PC-3 (cell line): Measurements from ENCODE around the gene FGF4. TPM values are rescaled to one million over a fixed set of nuclear protein-coding genes. Genes with fewer than 3 reads are reported as not detected.
A peak's percentile ranks its signal among the peaks of the same experiment; 100 is the strongest.

Experiments
- ATAC-seq: fragments of 200-7000 bp; cut with Tn5 transposase; 2 replicates; pipeline ENCODE4 v1.9.1; 2020; ENCODE audit warnings: mild to moderate bottlenecking, moderate library complexity
- BruUV-seq: library from RNA; stranded (reverse); fragments of 400-500 nt; replicated peaks from 2 replicates; lab custom pipeline; 2021; lab: Mats Ljungman, UMichigan
- CTCF ChIA-PET: fragments of 300-600 bp; sonication (Branson Sonifier 250); formaldehyde crosslinking; loops from one replicate; lab custom pipeline; 2022; ENCODE audit warnings: antibody characterized with exemption; lab: Charles Lee
- POLR2A ChIA-PET: fragments of 300-600 bp; sonication (Branson Sonifier 250); formaldehyde crosslinking; loops from one replicate; lab custom pipeline; 2022; ENCODE audit warnings: antibody characterized with exemption; ENCODE audit not compliant: unreplicated experiment; lab: Charles Lee
- DNase-seq: peaks from one replicate; pipeline ENCODE4 v3.0.0-alpha.2; 2015
- H2AFZ ChIP-seq: fragments of 300-600 bp; sonication (generic); 2 replicates; pipeline ENCODE4 v1.6.0; 2016; ENCODE audit warnings: antibody characterized with exemption, low read length
- H3F3A ChIP-seq: fragments of 300-600 bp; sonication (generic); one replicate; pipeline ENCODE4 v1.6.0; 2017; ENCODE audit warnings: antibody characterized with exemption, low read length, control low read depth, mild to moderate bottlenecking; ENCODE audit not compliant: unreplicated experiment
- H3K27ac ChIP-seq: fragments of 300-600 bp; sonication (generic); 2 replicates; pipeline ENCODE4 v1.5.1; 2016; ENCODE audit warnings: mild to moderate bottlenecking, low read length
- H3K27me3 ChIP-seq: fragments of 300-600 bp; sonication (generic); 2 replicates; pipeline ENCODE4 v1.6.1; 2016; ENCODE audit warnings: low read length, mixed read lengths
- H3K36me3 ChIP-seq: fragments of 300-600 bp; sonication (generic); 2 replicates; pipeline ENCODE4 v1.6.1; 2016; ENCODE audit warnings: low read depth, mixed run types, low read length, mixed read lengths
- H3K4me1 ChIP-seq: fragments of 300-600 bp; sonication (generic); 2 replicates; pipeline ENCODE4 v1.5.1; 2016; ENCODE audit warnings: low read length; ENCODE audit not compliant: insufficient read depth
- H3K4me2 ChIP-seq: fragments of 300-600 bp; sonication (generic); 2 replicates; pipeline ENCODE4 v1.6.0; 2016; ENCODE audit warnings: low read length
- H3K4me3 ChIP-seq: fragments of 300-600 bp; sonication (generic); 2 replicates; pipeline ENCODE4 v1.5.1; 2016; ENCODE audit warnings: mild to moderate bottlenecking, low read length, mixed read lengths
- H3K79me2 ChIP-seq: fragments of 300-600 bp; sonication (generic); 2 replicates; pipeline ENCODE4 v1.6.1; 2017; ENCODE audit warnings: low read length, mixed read lengths
- H3K9ac ChIP-seq: fragments of 300-600 bp; sonication (generic); 2 replicates; pipeline ENCODE4 v1.6.0; 2016; ENCODE audit warnings: mild to moderate bottlenecking, low read length
- H3K9me2 ChIP-seq: fragments of 300-600 bp; sonication (generic); replicated peaks from 2 replicates; pipeline ENCODE4 v1.6.1; 2016; ENCODE audit warnings: mixed run types, low read length, mixed read lengths
- H3K9me3 ChIP-seq: fragments of 300-600 bp; sonication (generic); 2 replicates; pipeline ENCODE4 v1.6.1; 2016; ENCODE audit warnings: low read length, mixed read lengths
- H4K20me1 ChIP-seq: fragments of 300-600 bp; sonication (generic); 2 replicates; pipeline ENCODE4 v1.6.1; 2016; ENCODE audit warnings: low read length, mixed read lengths
- CTCF ChIP-seq: fragments of 300-600 bp; sonication (generic); conservative IDR thresholded peaks from 2 replicates; pipeline ENCODE4 v1.5.1; 2017; ENCODE audit warnings: antibody characterized with exemption, low read depth, mild to moderate bottlenecking, low read length
- EZH2 ChIP-seq: fragments of 300-600 bp; sonication (generic); IDR thresholded peaks from one replicate; pipeline ENCODE4 v1.6.1; 2017; ENCODE audit warnings: antibody characterized with exemption, mild to moderate bottlenecking, low read length; ENCODE audit not compliant: unreplicated experiment
- EZH2phosphoT487 ChIP-seq: fragments of 300-600 bp; sonication (generic); IDR thresholded peaks from 2 replicates; pipeline ENCODE4 v1.6.1; 2018; ENCODE audit warnings: mild to moderate bottlenecking, antibody characterized with exemption, low read length, borderline replicate concordance
- intact Hi-C: fragments of 100-400 bp; cut with micrococcal nuclease; formaldehyde crosslinking; loops from 2 replicates; pipeline ENCODE4 v1.9.0; 2023
- total RNA-seq: library from RNA; depleted of rRNA; stranded (reverse); fragments of >200 nt; gene quantifications from 2 replicates; pipeline ENCODE4 v1.2.3, GENCODE V29; 2014

Gene FGF4
- total RNA-seq, 1 experiment from 2014 or later = not detected

GRCh38 chr11:69802590-69802989 is 27.4 kb upstream of the FGF4 start:
- DNase-seq = no peak
- CTCF ChIA-PET = no interaction called here
- intact Hi-C loops = no loop called here

GRCh38 chr11:69801513-69802335 is 26.6 kb upstream of the FGF4 start:
- Histone ChIP-seq H3K4me3 (no peak overlapping the region), H3K79me2 (no peaks in the 10 kb centered on the region), H3K27ac (no peak overlapping the region), H3K27me3 (no peaks in the 10 kb centered on the region), H3K36me3 (no peaks in the 10 kb centered on the region), H4K20me1 (no peaks in the 10 kb centered on the region), H3K4me2 (no peak overlapping the region), H3K9me3 (no peaks in the 10 kb centered on the region), H3K9me2 (no peaks in the 10 kb centered on the region), H3K4me1 (no peaks in the 10 kb centered on the region), H3K9ac (no peak overlapping the region), H2AFZ (no peak overlapping the region), H3F3A (no peaks in the 10 kb centered on the region)
- TF ChIP-seq EZH2phosphoT487 = no peak
- TF ChIP-seq CTCF = peak; percentile 95
- POLR2A ChIA-PET = no interaction called here
- intact Hi-C loops = no loop called here
- ATAC-seq = peak; percentile 57
- DNase-seq = peak; percentile 53
- BruUV-seq = no TSS peak
- CTCF ChIA-PET = no interaction called here

More at GRCh38 chr11:69802590-69802989, 27.4 kb upstream of the FGF4 start:
- BruUV-seq = no TSS peak
- POLR2A ChIA-PET = no interaction called here
- Histone ChIP-seq H3K79me2 (no peaks in the 10 kb centered on the region), H4K20me1 (no peaks in the 10 kb centered on the region), H3K4me3 (no peak overlapping the region), H3K9me2 (no peaks in the 10 kb centered on the region), H2AFZ (no peak overlapping the region), H3F3A (no peaks in the 10 kb centered on the region), H3K27me3 (no peaks in the 10 kb centered on the region), H3K36me3 (no peaks in the 10 kb centered on the region), H3K27ac (no peak overlapping the region), H3K9ac (no peak overlapping the region), H3K4me1 (no peaks in the 10 kb centered on the region), H3K4me2 (no peak overlapping the region), H3K9me3 (no peaks in the 10 kb centered on the region)
- ATAC-seq = no peak
- no peak for TF ChIP-seq EZH2
- TF ChIP-seq CTCF = no peak
- TF ChIP-seq EZH2phosphoT487 = no peak

- Histone ChIP-seq H3K9ac (no peak overlapping the region), H3K4me2 (no peak overlapping the region), H3F3A (no peaks in the 10 kb centered on the region), H3K27me3 (no peaks in the 10 kb centered on the region), H3K9me2 (no peaks in the 10 kb centered on the region), H3K27ac (no peak overlapping the region), H3K79me2 (no peaks in the 10 kb centered on the region), H3K4me1 (no peaks in the 10 kb centered on the region), H3K9me3 (no peaks in the 10 kb centered on the region), H2AFZ (no peak overlapping the region), H4K20me1 (no peaks in the 10 kb centered on the region), H3K36me3 (no peaks in the 10 kb centered on the region), H3K4me3 (no peak overlapping the region)
- CTCF ChIA-PET = no interaction called here
- ATAC-seq (no peak), DNase-seq (no peak)
- intact Hi-C loops = no loop called here
- no peak for TF ChIP-seq EZH2
- no peak for TF ChIP-seq CTCF
- no peak for TF ChIP-seq EZH2phosphoT487
- POLR2A ChIA-PET = no interaction called here
- BruUV-seq = no TSS peak
These were observed 25.1 kb upstream of the FGF4 start for GRCh38 chr11:69800278-69800677.
